HG03432 (cell line): ENCODE results near the gene MYLK.

Source experiments
- ATAC-seq: cut with Tn5 transposase; IDR thresholded peaks from one replicate; pipeline ENCODE4 v1.9.1; 2021; ENCODE audit warnings: mild to moderate bottlenecking, moderate library complexity; ENCODE audit not compliant: unreplicated experiment

Gene MYLK

GRCh38 chr3:123878807-123879206 is 5.3 kb downstream of the MYLK start:
- no peak for ATAC-seq

- no peak for ATAC-seq
Observed at GRCh38 chr3:123877965-123878364, 6.2 kb downstream of the MYLK start.

GRCh38 chr3:123877466-123877865 is 6.7 kb downstream of the MYLK start:
- ATAC-seq = no peak

GRCh38 chr3:123876858-123877257 is 7.3 kb downstream of the MYLK start:
- no peak for ATAC-seq

GRCh38 chr3:123872621-123873020 is 11.5 kb downstream of the MYLK start:
- ATAC-seq = no peak

- no peak for ATAC-seq
Observed at GRCh38 chr3:123871946-123872345, 12.2 kb downstream of the MYLK start.

- ATAC-seq = no peak
Observed at GRCh38 chr3:123870033-123870432, 14.1 kb downstream of the MYLK start.

- ATAC-seq = no peak
Observed at GRCh38 chr3:123869165-123869564, 15.0 kb downstream of the MYLK start.

GRCh38 chr3:123864706-123865105 is 19.4 kb downstream of the MYLK start:
- ATAC-seq = no peak

GRCh38 chr3:123862152-123862551 is 22.0 kb downstream of the MYLK start:
- no peak for ATAC-seq

GRCh38 chr3:123861081-123861836 is 22.9 kb downstream of the MYLK start:
- ATAC-seq = no peak

GRCh38 chr3:123859177-123859576 is 25.0 kb downstream of the MYLK start:
- no peak for ATAC-seq

GRCh38 chr3:123854905-123855304 is 29.2 kb downstream of the MYLK start:
- no peak for ATAC-seq

- no peak for ATAC-seq
Observed at GRCh38 chr3:123853686-123854372, 30.3 kb downstream of the MYLK start.

GRCh38 chr3:123847209-123847608 is 36.9 kb downstream of the MYLK start:
- ATAC-seq = no peak

- ATAC-seq = no peak
Observed at GRCh38 chr3:123843668-123844067, 40.5 kb downstream of the MYLK start.

- no peak for ATAC-seq
Observed at GRCh38 chr3:123842711-123843110, 41.4 kb downstream of the MYLK start.

GRCh38 chr3:123841476-123842238 is 42.5 kb downstream of the MYLK start:
- ATAC-seq = no peak

GRCh38 chr3:123840961-123841360 is 43.2 kb downstream of the MYLK start:
- ATAC-seq = no peak

- no peak for ATAC-seq
Observed at GRCh38 chr3:123837858-123838257, 46.3 kb downstream of the MYLK start.

GRCh38 chr3:123834631-123835030 is 49.5 kb downstream of the MYLK start:
- ATAC-seq = no peak

GRCh38 chr3:123833398-123833785 is 50.7 kb downstream of the MYLK start:
- no peak for ATAC-seq
